ENCODE results near the gene LRIT2.
"Not testable (repeated sequence)": the region's sequence is repeated elsewhere in the genome, so short reads cannot be mapped to it uniquely, and the experiment has no call there.

Gene LRIT2

DNA sequence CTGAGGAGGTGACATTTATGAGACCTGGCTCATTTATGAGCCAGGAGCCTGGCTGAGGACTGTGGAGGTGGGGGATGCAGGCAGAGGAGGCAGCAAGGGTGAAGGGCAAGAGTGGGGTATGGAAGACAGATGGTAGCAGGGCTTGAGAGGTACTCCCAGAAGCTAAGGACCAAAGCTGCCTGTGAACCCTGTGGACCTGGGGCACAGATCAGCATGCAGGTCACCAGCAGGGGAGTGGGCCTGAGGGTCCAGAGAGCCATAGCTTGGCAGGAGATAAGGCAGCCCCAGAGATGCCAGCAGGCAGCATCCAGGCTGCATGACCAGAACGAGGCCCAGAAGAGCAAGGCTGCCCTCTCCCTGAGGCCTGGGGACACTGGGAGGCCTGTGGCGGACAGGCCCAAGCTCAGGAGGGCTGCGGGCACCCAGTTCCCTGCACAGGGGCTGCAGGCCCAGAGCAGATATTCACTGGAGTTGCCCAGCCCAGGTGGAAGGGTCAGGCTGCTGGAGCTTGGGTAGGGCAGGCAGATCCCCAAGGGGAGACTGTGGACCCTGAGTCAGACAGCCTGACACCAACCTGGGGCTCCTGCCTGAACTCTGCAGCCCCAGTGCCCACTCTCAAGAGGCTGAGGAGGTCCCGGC, 48.4 kb downstream of the LRIT2 start:
- TF ChIP-seq POLR2A (IDR thresholded peaks at IDR 0.05; ENCODE audit: low read length): no peak
- no peak for TF ChIP-seq GATA1 (IDR thresholded peaks at IDR 0.05; ENCODE audit: low read depth, low read length)
- DNase-seq: no peak

DNA sequence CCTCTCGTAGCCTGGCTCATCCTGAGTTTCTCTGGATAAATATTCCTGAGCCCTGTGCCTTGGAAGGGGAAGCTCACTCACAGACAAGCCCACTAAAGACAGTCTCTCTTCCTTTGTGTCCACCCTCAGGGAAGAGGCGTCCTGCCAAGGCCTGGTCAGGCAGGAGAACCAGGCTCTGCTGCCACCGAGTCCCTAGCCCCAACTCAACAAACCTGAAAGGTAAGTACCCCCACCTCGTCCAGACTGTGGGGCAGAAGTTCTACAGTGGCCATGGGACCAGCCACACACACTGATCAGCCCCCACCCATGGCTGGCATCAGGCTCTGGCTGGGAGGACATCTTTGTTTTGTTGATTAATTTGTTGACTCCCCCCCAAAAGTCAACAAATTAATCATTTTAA, 49.0 kb downstream of the LRIT2 start:
- TF ChIP-seq POLR2A (IDR thresholded peaks at IDR 0.05; ENCODE audit: low read length) (no peak), GATA1 (IDR thresholded peaks at IDR 0.05; ENCODE audit: low read depth, low read length) (no peak)
- DNase-seq: no peak

DNA sequence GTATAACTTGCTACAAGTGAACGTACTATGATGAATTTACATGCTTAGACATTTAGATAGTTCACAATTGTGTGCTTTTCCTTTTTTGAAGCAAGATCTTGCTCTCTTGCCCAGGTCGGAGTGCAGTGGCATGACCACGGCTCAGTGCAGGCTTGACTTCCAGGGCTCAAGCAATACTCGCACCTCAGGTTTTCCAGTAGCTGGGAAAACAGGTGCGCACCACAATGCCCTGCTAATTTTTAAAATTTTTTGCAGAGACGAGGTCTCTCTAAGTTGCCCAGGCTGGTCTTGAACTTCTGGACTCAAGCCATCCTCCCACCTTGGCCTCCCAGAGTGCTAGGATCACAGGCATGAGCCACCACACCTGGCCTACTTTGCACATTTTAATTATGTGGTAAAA, 49.9 kb downstream of the LRIT2 start:
- no peak for DNase-seq
- TF ChIP-seq GATA1 (IDR thresholded peaks at IDR 0.05; ENCODE audit: low read depth, low read length): no peak
- no peak for TF ChIP-seq POLR2A (IDR thresholded peaks at IDR 0.05; ENCODE audit: low read length)

DNA sequence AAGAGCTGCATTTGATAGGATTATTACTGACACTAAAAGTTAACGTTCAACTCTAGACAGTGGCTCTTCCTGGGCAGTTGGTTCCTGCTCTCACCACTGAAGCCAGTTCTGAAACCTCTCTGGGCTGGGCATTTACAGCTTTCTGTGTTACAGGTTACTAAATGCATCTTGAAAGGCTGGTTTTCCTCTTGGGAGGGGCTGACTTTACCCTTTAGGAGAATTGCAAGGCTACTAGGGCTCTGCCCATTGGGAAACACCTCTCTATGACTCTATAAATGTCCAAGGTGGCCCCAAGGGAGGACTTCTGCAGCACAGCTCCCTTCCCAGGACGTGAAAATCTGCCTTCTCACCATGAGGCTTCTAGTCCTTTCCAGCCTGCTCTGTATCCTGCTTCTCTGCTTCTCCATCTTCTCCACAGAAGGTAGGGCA, 51.8 kb downstream of the LRIT2 start, which contains the start of gene GPR15LG:
TSS of gene GPR15LG (plus strand) at position 301 of the 429 bp plus-strand sequence. CDS start at position 352, 51 bp downstream.
- no peak for TF ChIP-seq GATA1 (IDR thresholded peaks at IDR 0.05; ENCODE audit: low read depth, low read length)
- TF ChIP-seq POLR2A (IDR thresholded peaks at IDR 0.05; ENCODE audit: low read length): no peak
- DNase-seq: no peak

DNA sequence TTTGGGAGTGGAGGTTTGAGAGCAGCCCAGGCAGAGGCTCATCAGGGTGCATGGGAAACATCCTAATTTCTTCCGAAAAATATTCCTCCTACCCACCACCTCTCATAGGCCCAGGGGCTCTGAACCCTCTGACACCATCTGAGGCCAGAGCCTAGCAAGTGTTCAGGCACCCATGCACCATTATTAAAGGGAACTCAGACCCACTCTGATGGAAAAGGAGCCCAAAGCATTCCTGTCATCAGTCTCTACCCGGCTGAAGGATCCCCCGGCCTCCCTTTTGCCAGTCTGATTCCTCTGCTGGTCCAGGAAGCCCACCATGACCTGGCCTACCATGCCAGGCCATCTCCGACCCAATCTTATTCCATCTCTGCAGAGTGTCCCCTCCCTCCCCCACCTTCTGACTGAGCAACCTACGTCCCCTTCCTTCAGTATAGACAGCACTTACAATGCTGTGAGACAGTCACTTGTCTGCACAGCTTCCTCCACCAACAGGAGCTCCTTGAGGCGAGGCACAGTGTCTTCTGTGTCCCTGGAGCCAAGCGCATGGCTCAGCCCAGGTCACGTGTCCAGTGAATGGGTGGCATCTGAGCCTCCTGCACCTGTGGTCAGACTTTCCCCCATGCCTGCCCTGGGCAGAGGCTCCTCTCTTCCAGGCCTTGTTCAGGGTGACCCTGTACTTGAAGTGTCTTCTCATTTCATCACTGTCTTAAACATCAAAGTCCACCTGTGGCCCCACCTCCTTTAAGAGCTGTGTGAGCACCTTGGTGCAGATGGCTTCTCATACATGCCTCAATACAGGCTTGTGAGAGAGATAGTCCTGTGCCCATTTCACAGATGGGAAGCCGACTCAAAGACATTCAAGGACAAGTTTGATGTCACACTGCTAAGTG, 52.6 kb downstream of the LRIT2 start:
- TF ChIP-seq GATA1 (IDR thresholded peaks at IDR 0.05; ENCODE audit: low read depth, low read length): no peak
- no peak for TF ChIP-seq POLR2A (IDR thresholded peaks at IDR 0.05; ENCODE audit: low read length)
- no peak for DNase-seq

DNA sequence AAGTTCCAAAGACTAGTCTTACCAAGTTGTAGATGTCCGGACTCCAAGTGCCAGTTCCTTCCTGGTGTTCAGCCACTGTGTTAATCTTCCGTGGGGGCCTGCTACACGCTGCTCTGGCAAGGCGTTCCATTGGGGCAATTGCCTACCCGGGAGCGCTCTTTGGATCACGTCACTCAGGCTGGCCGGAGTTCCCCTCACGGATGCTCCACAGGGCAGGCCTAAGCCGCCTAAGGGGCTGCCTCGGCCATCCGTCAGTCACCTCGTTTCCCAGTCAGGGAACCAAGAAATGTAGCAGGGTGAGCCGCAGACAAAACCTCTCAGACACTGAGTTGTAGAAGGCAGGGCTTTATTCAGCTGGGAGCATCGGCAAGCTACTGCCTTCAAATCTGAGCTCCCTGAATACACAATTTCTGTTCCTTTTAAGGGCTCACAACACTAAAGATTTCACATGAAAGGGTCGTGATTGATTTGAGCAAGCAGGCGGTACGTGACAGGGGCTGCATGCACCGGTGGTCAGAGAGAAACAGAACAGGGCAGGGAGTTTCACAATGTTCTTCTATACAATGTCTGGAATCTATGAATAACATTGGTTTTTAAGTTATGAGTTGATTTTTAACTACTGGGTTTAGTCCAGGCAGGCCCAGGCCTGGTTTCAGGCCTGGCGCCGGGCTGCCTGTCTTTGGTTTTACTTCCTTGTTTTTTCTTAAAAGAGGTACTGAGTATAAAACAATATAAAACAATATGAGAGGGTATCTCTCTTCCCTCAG, 53.5 kb downstream of the LRIT2 start:
- DNase-seq: not testable (repeated sequence)

DNA sequence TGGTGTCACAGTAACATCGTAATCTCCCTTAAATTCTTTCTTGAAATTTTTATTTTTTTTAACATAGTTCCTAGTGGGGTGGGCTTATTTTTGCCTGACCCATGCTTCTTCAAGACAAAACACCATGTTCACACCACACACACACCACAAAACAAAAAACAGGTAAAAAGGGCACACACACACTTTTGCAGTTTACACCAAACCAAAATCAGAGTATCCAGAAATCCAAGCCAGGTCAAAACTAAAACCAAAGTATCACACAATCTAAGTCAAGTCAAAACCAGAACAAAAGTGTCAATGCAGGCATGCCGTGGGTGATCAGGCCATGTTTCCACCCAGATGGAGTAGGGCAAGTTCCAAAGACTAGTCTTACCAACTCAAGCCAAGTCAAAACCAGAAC, 54.1 kb downstream of the LRIT2 start:
- DNase-seq: not testable (repeated sequence)

Measured in erythroblast (primary cell).